CD14-positive monocyte (primary cell): ENCODE results near the gene RNF130. TPM values are rescaled to one million over a fixed set of nuclear protein-coding genes. Genes with fewer than 3 reads are reported as not detected.

Experiments
- DNase-seq, 3 donors: peaks; one replicate each; pipeline ENCODE4 v3.0.0-alpha.2; 2011 to 2022
- H2AFZ ChIP-seq: 2 replicates; pipeline ENCODE4 v1.6.0; 2012; ENCODE audit warnings: mild to moderate bottlenecking, low read depth, low read length, inconsistent platforms; ENCODE audit not compliant: insufficient read depth, poor library complexity, severe bottlenecking
- H3K27ac ChIP-seq, 2 donors: 1 replicate in 1 of 2; 2 replicates in 1 of 2; pipeline ENCODE4 v1.5.1; 2012 to 2013; ENCODE audit warnings: low read length in 2 of 2, control low read depth in 1 of 2, inconsistent platforms in 1 of 2, low read depth in 1 of 2, mild to moderate bottlenecking in 1 of 2
- H3K27me3 ChIP-seq, 2 donors: one replicate each; pipeline versions ENCODE4 v1.6.0 to v1.6.1; 2011 to 2013; ENCODE audit warnings: low read length in 2 of 2; ENCODE audit not compliant: control insufficient read depth in 2 of 2, insufficient read depth in 2 of 2
- H3K36me3 ChIP-seq, 2 donors: replicated peaks in 1 of 2; 1 replicate in 1 of 2; 2 replicates in 1 of 2; pipeline versions ENCODE4 v1.5.1 to v1.6.1; 2012 to 2013; ENCODE audit warnings: low read length in 2 of 2, control low read depth in 1 of 2, inconsistent platforms in 1 of 2, mild to moderate bottlenecking in 1 of 2; ENCODE audit not compliant: insufficient read depth in 2 of 2, control insufficient read depth in 1 of 2
- H3K4me1 ChIP-seq, 2 donors: 1 replicate in 1 of 2; 2 replicates in 1 of 2; pipeline versions ENCODE4 v1.5.1 to v1.6.1; 2012 to 2013; ENCODE audit warnings: low read length in 2 of 2, control low read depth in 1 of 2, inconsistent platforms in 1 of 2, mild to moderate bottlenecking in 1 of 2, moderate library complexity in 1 of 2; ENCODE audit not compliant: insufficient read depth in 2 of 2, control insufficient read depth in 1 of 2
- H3K4me2 ChIP-seq: replicated peaks from 2 replicates; pipeline ENCODE3; 2012; ENCODE audit warnings: low read length, moderate library complexity, mild to moderate bottlenecking; ENCODE audit not compliant: poor library complexity, severe bottlenecking; ENCODE audit errors: extremely low read depth
- H3K4me3 ChIP-seq, 3 experiments: fragments of 200-600 bp in 1 of 3; sonication (generic) in 1 of 3; replicated peaks in 1 of 3; 1 replicate in 2 of 3; 2 replicates in 1 of 3; pipeline ENCODE4 v1.5.1; 2011 to 2013; ENCODE audit warnings: low read length in 3 of 3, mild to moderate bottlenecking in 3 of 3, control low read depth in 2 of 3, low read depth in 2 of 3, inconsistent platforms in 1 of 3, moderate library complexity in 1 of 3
- H3K79me2 ChIP-seq: 2 replicates; pipeline ENCODE4 v1.6.0; 2012; ENCODE audit warnings: mild to moderate bottlenecking, control low read depth, inconsistent platforms, low read length, moderate library complexity; ENCODE audit not compliant: insufficient read depth
- H3K9ac ChIP-seq: 2 replicates; pipeline ENCODE4 v1.6.0; 2017; ENCODE audit warnings: low read length, mild to moderate bottlenecking; ENCODE audit not compliant: insufficient read depth, poor library complexity, severe bottlenecking
- H3K9me3 ChIP-seq, 2 donors: replicated peaks in 1 of 2; 1 replicate in 1 of 2; 2 replicates in 1 of 2; pipeline versions ENCODE4 v1.5.1 to v1.6.1; 2012 to 2013; ENCODE audit warnings: low read length in 2 of 2, control low read depth in 1 of 2; ENCODE audit not compliant: control insufficient read depth in 1 of 2, insufficient read depth in 1 of 2
- H4K20me1 ChIP-seq: 2 replicates; pipeline ENCODE4 v1.6.0; 2012; ENCODE audit warnings: mild to moderate bottlenecking, low read length, control low read depth, moderate library complexity; ENCODE audit not compliant: insufficient read depth
- H3K27ac Mint-ChIP-seq, 7 donors: one replicate each; pipeline ENCODE4 v1.8.0; 2020; ENCODE audit warnings: mild to moderate bottlenecking in 7 of 7, mixed read lengths in 7 of 7, moderate library complexity in 6 of 7, inconsistent platforms in 2 of 7
- H3K27me3 Mint-ChIP-seq, 3 donors: one replicate each; pipeline ENCODE4 v1.8.0; 2021 to 2022; ENCODE audit warnings: low read depth in 3 of 3, mild to moderate bottlenecking in 3 of 3, mixed read lengths in 3 of 3, moderate library complexity in 3 of 3, inconsistent platforms in 1 of 3
- H3K36me3 Mint-ChIP-seq, 2 donors: one replicate each; pipeline ENCODE4 v1.8.0; 2020; ENCODE audit warnings: mixed read lengths in 2 of 2, inconsistent platforms in 1 of 2, mild to moderate bottlenecking in 1 of 2
- H3K4me1 Mint-ChIP-seq: one replicate; pipeline ENCODE4 v1.8.0; 2020; ENCODE audit warnings: mild to moderate bottlenecking, mixed read lengths
- H3K4me3 Mint-ChIP-seq, 2 donors: one replicate each; pipeline ENCODE4 v1.8.0; 2020; ENCODE audit warnings: mild to moderate bottlenecking in 2 of 2, mixed read lengths in 2 of 2, moderate library complexity in 1 of 2
- H3K9me3 Mint-ChIP-seq, 7 donors: one replicate each; pipeline ENCODE4 v1.8.0; 2020 to 2022; ENCODE audit warnings: mixed read lengths in 7 of 7, mild to moderate bottlenecking in 6 of 7, moderate library complexity in 6 of 7, inconsistent platforms in 2 of 7
- CTCF ChIP-seq: fragments of 200-600 bp; IDR thresholded peaks from one replicate; pipeline ENCODE4 v1.8.0; 2022; ENCODE audit warnings: antibody characterized with exemption, mild to moderate bottlenecking
- WGBS: methylation state at CpG from one replicate; pipeline ENCODE4 v1.1.5; 2013; ENCODE audit warnings: missing lambda C conversion rate; ENCODE audit not compliant: insufficient coverage; 5-methylcytosine and 5-hydroxymethylcytosine counted together
- intact Hi-C, 2 donors: fragments of 100-400 bp; cut with micrococcal nuclease; formaldehyde crosslinking; loops; one replicate each; pipeline versions ENCODE4 v1.15.0 to v1.15.1; 2023
- polyA plus RNA-seq, 3 donors: library from polyadenylated mRNA; depleted of rRNA in 1 of 3; unstranded in 2 of 3; stranded (reverse) in 1 of 3; fragments of 300-500 nt in 2 of 3; fragments of >200 nt in 1 of 3; fragmentation: Illumina TruSeq in 2 of 3; gene quantifications; 1 replicate in 2 of 3; 2 replicates in 1 of 3; pipeline ENCODE4 v1.2.3, GENCODE V29; 2012 to 2021

Gene RNF130
- polyA plus RNA-seq, 3 donors = 294 to 439 (median 376) TPM

- H3K4me3 ChIP-seq = no peak overlapping the region
- no peak for DNase-seq
- H3K27ac ChIP-seq = no peak overlapping the region
- H3K79me2 ChIP-seq = no peaks in the 10 kb centered on the region
- H3K4me1 ChIP-seq = no peaks in the 10 kb centered on the region
- Mint-ChIP-seq H3K27me3 (peaks cover 0 to 2% (median 0%) of the 10 kb centered on the region in 3 donors), H3K9me3 (peaks cover 0 to 4% (median 0%) of the 10 kb centered on the region in 7 donors), H3K4me3 (no peak overlapping the region), H3K4me1 (no peaks in the 10 kb centered on the region), H3K36me3 (peaks cover 28 to 42% of the 10 kb centered on the region in 2 donors), H3K27ac (no peak overlapping the region)
- 100% methylated on average over 5 of the region's 13 CpGs for WGBS
- intact Hi-C loops = no loop called here
- H2AFZ ChIP-seq = no peak overlapping the region
- H3K9ac ChIP-seq = no peak overlapping the region
- no peak for TF ChIP-seq CTCF
- peaks cover 0 to 8% of the 10 kb centered on the region in 2 donors for H3K36me3 ChIP-seq
- no peak overlapping the region for H3K4me2 ChIP-seq
- H3K9me3 ChIP-seq = no peaks in the 10 kb centered on the region
- H3K27me3 ChIP-seq = no peaks in the 10 kb centered on the region
- H4K20me1 ChIP-seq = no peaks in the 10 kb centered on the region
These were observed 134.4 kb downstream of the RNF130 start for GRCh38 chr5:179936976-179937681.

- no peak overlapping the region for H3K9ac ChIP-seq
These were observed 140.6 kb downstream of the RNF130 start for GRCh38 chr5:179930788-179931473.

More at GRCh38 chr5:179930788-179931473, 140.6 kb downstream of the RNF130 start:
- Mint-ChIP-seq H3K4me3 (no peak overlapping the region), H3K36me3 (peaks cover 12 to 17% of the 10 kb centered on the region in 2 donors), H3K9me3 (peaks cover 0 to 19% (median 6%) of the 10 kb centered on the region in 7 donors), H3K27me3 (peaks cover 0 to 4% (median 2%) of the 10 kb centered on the region in 3 donors), H3K4me1 (peaks cover 8% of the 10 kb centered on the region), H3K27ac (no peak overlapping the region)
- Histone ChIP-seq H3K4me1 (peaks cover 0 to 4% of the 10 kb centered on the region in 2 donors), H3K36me3 (peaks cover 0 to 3% of the 10 kb centered on the region in 2 donors), H3K9me3 (peaks cover 0 to 3% of the 10 kb centered on the region in 2 donors), H3K79me2 (no peaks in the 10 kb centered on the region), H4K20me1 (no peaks in the 10 kb centered on the region), H3K27ac (no peak overlapping the region), H3K4me3 (no peak overlapping the region), H2AFZ (no peak overlapping the region), H3K4me2 (no peak overlapping the region), H3K27me3 (no peaks in the 10 kb centered on the region)
- DNase-seq = no peak
- WGBS = 100% methylated on average over 3 of the region's 8 CpGs
- no peak for TF ChIP-seq CTCF
- intact Hi-C loops = no loop called here
